Measurements from ENCODE around the gene FSIP1. TPM values are rescaled to one million over a fixed set of nuclear protein-coding genes. Genes with fewer than 3 reads are reported as not detected.

The FSIP1 gene
- total RNA-seq, 1 experiment from 2014 or later, result 0.61 TPM

DNA sequence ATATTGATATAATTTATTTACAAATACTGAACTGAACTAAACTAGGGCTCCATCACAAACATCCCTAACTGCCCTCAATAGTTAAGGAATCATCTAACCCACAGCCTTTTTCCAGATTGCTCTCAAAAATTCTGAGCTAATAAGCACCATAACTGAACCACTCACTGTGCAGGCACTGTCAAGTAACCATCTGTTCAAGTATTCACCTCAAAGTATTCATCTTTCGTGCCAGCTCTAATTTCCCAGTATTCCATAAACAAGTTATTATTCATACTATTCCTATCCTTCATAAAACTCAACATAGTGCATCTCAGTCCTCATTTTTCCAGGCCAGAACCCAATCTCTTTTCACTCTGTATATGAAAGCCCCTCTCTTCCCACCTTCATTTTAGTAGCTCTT is 160.7 kb downstream of the FSIP1 start:
- H3K27ac Mint-ChIP-seq, result no peak overlapping the region
- H3K4me3 Mint-ChIP-seq, result no peak overlapping the region
- TF ChIP-seq GABPB1 (CRISPR knock-in tag; IDR thresholded peaks at IDR 0.05) (no peak), KAT7 (CRISPR knock-in tag; IDR thresholded peaks at IDR 0.05; ENCODE audit: borderline replicate concordance) (no peak), SMAD3 (CRISPR knock-in tag; IDR thresholded peaks at IDR 0.05; ENCODE audit: borderline replicate concordance) (no peak), GRHL2 (CRISPR knock-in tag; IDR thresholded peaks at IDR 0.05; ENCODE audit: insufficient replicate concordance, severe bottlenecking) (no peak), SOX15 (CRISPR knock-in tag; IDR thresholded peaks at IDR 0.05) (no peak), EMX1 (CRISPR knock-in tag; IDR thresholded peaks at IDR 0.05) (no peak), ZNF416 (CRISPR knock-in tag; IDR thresholded peaks at IDR 0.05) (no peak), JAZF1 (CRISPR knock-in tag; IDR thresholded peaks at IDR 0.05) (no peak), TEAD4 (CRISPR knock-in tag; IDR thresholded peaks at IDR 0.05) (no peak)
- TF ChIP-seq, protein P1, sequence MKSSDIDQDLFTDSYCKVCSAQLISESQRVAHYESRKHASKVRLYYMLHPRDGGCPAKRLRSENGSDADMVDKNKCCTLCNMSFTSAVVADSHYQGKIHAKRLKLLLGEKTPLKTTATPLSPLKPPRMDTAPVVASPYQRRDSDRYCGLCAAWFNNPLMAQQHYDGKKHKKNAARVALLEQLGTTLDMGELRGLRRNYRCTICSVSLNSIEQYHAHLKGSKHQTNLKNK (CRISPR knock-in tag; IDR thresholded peaks at IDR 0.05), result no peak
- DNase-seq (ENCODE audit: low spot score) (no peak), ATAC-seq (no peak)
- H3K4me1 Mint-ChIP-seq, result no peaks in the 10 kb centered on the region
- 0 out of 2 replicates have a peak, but pooled peaks cover 11% of the 10 kb centered on the region for H3K9me3 Mint-ChIP-seq
- no peaks in the 10 kb centered on the region for H3K36me3 Mint-ChIP-seq
- POLR2A ChIA-PET, result no interaction called here
- H3K27me3 Mint-ChIP-seq (ENCODE audit: low read depth), result no peaks in the 10 kb centered on the region
- CTCF ChIA-PET, result interaction anchor here (1.4 kb wide), 1 partner anchor 20 kb away, joined by 4 read pairs; no protein-coding TSS in a partner anchor

DNA sequence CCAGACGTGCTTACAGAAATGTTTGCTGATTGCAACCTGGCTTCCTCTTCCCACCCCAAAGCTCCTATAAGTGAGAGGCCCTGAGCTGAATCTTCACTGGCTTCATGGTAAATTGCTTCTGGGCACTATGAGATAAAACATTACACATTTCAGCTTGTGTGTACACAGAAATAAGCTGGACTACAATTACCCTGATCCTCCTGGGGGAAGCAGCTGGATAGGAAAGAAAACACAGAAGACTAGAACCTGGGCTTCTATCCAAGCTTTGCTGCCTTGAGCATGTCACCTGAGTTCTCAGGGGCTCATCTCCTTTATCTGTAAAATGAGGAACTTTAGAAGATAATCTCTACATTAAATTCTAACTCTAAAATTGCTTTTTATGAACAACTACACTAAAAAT is 161.4 kb downstream of the FSIP1 start:
- no peak for ATAC-seq
- Mint-ChIP-seq H3K9me3 (0 out of 2 replicates have a peak, but pooled peaks cover 5% of the 10 kb centered on the region), H3K4me1 (no peaks in the 10 kb centered on the region), H3K36me3 (no peaks in the 10 kb centered on the region), H3K4me3 (no peak overlapping the region), H3K27me3 (ENCODE audit: low read depth) (no peaks in the 10 kb centered on the region), H3K27ac (no peak overlapping the region)
- no peak for DNase-seq (ENCODE audit: low spot score)
- TF ChIP-seq EMX1 (CRISPR knock-in tag; IDR thresholded peaks at IDR 0.05), result no peak
- no peak for TF ChIP-seq ZNF416 (CRISPR knock-in tag; IDR thresholded peaks at IDR 0.05)
- TF ChIP-seq, protein P2, sequence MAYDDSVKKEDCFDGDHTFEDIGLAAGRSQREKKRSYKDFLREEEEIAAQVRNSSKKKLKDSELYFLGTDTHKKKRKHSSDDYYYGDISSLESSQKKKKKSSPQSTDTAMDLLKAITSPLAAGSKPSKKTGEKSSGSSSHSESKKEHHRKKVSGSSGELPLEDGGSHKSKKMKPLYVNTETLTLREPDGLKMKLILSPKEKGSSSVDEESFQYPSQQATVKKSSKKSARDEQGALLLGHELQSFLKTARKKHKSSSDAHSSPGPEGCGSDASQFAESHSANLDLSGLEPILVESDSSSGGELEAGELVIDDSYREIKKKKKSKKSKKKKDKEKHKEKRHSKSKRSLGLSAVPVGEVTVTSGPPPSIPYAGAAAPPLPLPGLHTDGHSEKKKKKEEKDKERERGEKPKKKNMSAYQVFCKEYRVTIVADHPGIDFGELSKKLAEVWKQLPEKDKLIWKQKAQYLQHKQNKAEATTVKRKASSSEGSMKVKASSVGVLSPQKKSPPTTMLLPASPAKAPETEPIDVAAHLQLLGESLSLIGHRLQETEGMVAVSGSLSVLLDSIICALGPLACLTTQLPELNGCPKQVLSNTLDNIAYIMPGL (CRISPR knock-in tag; IDR thresholded peaks at IDR 0.05), result no peak
- TF ChIP-seq, protein P3, sequence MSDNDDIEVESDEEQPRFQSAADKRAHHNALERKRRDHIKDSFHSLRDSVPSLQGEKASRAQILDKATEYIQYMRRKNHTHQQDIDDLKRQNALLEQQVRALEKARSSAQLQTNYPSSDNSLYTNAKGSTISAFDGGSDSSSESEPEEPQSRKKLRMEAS (CRISPR knock-in tag; IDR thresholded peaks at IDR 0.05), result no peak
- TF ChIP-seq ZNF423 (CRISPR knock-in tag; IDR thresholded peaks at IDR 0.05), result no peak
- TF ChIP-seq, protein P4, sequence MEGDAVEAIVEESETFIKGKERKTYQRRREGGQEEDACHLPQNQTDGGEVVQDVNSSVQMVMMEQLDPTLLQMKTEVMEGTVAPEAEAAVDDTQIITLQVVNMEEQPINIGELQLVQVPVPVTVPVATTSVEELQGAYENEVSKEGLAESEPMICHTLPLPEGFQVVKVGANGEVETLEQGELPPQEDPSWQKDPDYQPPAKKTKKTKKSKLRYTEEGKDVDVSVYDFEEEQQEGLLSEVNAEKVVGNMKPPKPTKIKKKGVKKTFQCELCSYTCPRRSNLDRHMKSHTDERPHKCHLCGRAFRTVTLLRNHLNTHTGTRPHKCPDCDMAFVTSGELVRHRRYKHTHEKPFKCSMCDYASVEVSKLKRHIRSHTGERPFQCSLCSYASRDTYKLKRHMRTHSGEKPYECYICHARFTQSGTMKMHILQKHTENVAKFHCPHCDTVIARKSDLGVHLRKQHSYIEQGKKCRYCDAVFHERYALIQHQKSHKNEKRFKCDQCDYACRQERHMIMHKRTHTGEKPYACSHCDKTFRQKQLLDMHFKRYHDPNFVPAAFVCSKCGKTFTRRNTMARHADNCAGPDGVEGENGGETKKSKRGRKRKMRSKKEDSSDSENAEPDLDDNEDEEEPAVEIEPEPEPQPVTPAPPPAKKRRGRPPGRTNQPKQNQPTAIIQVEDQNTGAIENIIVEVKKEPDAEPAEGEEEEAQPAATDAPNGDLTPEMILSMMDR (IDR thresholded peaks at IDR 0.05), result no peak
- TF ChIP-seq ZNF121 (CRISPR knock-in tag; IDR thresholded peaks at IDR 0.05), result no peak
- TF ChIP-seq ZNF138 (CRISPR knock-in tag; conservative IDR thresholded peaks at IDR 0.05), result no peak
- TF ChIP-seq GTF2I (CRISPR knock-in tag; conservative IDR thresholded peaks at IDR 0.05), result no peak
- TF ChIP-seq, protein P5, sequence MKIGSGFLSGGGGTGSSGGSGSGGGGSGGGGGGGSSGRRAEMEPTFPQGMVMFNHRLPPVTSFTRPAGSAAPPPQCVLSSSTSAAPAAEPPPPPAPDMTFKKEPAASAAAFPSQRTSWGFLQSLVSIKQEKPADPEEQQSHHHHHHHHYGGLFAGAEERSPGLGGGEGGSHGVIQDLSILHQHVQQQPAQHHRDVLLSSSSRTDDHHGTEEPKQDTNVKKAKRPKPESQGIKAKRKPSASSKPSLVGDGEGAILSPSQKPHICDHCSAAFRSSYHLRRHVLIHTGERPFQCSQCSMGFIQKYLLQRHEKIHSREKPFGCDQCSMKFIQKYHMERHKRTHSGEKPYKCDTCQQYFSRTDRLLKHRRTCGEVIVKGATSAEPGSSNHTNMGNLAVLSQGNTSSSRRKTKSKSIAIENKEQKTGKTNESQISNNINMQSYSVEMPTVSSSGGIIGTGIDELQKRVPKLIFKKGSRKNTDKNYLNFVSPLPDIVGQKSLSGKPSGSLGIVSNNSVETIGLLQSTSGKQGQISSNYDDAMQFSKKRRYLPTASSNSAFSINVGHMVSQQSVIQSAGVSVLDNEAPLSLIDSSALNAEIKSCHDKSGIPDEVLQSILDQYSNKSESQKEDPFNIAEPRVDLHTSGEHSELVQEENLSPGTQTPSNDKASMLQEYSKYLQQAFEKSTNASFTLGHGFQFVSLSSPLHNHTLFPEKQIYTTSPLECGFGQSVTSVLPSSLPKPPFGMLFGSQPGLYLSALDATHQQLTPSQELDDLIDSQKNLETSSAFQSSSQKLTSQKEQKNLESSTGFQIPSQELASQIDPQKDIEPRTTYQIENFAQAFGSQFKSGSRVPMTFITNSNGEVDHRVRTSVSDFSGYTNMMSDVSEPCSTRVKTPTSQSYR (CRISPR knock-in tag; IDR thresholded peaks at IDR 0.05), result no peak
- TF ChIP-seq, protein P6, sequence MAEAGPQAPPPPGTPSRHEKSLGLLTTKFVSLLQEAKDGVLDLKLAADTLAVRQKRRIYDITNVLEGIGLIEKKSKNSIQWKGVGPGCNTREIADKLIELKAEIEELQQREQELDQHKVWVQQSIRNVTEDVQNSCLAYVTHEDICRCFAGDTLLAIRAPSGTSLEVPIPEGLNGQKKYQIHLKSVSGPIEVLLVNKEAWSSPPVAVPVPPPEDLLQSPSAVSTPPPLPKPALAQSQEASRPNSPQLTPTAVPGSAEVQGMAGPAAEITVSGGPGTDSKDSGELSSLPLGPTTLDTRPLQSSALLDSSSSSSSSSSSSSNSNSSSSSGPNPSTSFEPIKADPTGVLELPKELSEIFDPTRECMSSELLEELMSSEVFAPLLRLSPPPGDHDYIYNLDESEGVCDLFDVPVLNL (CRISPR knock-in tag; IDR thresholded peaks at IDR 0.05; ENCODE audit: borderline replicate concordance, low read depth), result no peak
- no peak for TF ChIP-seq NR1H2 (CRISPR knock-in tag; IDR thresholded peaks at IDR 0.05)
- TF ChIP-seq, protein P7, sequence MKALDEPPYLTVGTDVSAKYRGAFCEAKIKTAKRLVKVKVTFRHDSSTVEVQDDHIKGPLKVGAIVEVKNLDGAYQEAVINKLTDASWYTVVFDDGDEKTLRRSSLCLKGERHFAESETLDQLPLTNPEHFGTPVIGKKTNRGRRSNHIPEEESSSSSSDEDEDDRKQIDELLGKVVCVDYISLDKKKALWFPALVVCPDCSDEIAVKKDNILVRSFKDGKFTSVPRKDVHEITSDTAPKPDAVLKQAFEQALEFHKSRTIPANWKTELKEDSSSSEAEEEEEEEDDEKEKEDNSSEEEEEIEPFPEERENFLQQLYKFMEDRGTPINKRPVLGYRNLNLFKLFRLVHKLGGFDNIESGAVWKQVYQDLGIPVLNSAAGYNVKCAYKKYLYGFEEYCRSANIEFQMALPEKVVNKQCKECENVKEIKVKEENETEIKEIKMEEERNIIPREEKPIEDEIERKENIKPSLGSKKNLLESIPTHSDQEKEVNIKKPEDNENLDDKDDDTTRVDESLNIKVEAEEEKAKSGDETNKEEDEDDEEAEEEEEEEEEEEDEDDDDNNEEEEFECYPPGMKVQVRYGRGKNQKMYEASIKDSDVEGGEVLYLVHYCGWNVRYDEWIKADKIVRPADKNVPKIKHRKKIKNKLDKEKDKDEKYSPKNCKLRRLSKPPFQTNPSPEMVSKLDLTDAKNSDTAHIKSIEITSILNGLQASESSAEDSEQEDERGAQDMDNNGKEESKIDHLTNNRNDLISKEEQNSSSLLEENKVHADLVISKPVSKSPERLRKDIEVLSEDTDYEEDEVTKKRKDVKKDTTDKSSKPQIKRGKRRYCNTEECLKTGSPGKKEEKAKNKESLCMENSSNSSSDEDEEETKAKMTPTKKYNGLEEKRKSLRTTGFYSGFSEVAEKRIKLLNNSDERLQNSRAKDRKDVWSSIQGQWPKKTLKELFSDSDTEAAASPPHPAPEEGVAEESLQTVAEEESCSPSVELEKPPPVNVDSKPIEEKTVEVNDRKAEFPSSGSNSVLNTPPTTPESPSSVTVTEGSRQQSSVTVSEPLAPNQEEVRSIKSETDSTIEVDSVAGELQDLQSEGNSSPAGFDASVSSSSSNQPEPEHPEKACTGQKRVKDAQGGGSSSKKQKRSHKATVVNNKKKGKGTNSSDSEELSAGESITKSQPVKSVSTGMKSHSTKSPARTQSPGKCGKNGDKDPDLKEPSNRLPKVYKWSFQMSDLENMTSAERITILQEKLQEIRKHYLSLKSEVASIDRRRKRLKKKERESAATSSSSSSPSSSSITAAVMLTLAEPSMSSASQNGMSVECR (CRISPR knock-in tag; IDR thresholded peaks at IDR 0.05; ENCODE audit: borderline replicate concordance), result no peak
- ChIA-PET POLR2A (no interaction called here), CTCF (interaction anchor here (1.4 kb wide), 1 partner anchor 19 kb away, joined by 4 read pairs; no protein-coding TSS in a partner anchor)
